HG02759 (cell line): Measurements from ENCODE around the gene RTTN.
A peak's percentile ranks its signal among the peaks of the same experiment; 100 is the strongest.

Experiments
- ATAC-seq: cut with Tn5 transposase; IDR thresholded peaks from one replicate; pipeline ENCODE4 v1.9.1; 2021; ENCODE audit warnings: mild to moderate bottlenecking, moderate library complexity; ENCODE audit not compliant: unreplicated experiment

RTTN gene

DNA sequence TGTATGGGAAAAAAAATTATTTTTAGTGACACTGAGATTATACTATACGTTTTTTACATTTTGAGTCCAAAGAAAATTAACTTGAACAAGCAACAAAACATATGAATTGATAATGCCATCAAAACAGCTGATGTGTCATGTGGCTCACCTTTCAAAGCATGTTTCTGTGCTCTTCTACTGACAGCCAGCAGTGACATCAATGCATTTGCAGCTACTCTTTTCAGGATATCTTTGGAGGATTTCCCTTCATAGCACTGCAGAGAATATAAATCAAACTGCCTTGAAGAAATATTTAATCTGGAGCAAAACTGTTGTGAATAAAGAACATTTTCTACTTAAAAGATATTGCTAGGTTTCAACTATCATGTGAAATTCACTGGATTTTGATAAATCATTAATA is 174.8 kb downstream of the RTTN start:
- no peak for ATAC-seq

DNA sequence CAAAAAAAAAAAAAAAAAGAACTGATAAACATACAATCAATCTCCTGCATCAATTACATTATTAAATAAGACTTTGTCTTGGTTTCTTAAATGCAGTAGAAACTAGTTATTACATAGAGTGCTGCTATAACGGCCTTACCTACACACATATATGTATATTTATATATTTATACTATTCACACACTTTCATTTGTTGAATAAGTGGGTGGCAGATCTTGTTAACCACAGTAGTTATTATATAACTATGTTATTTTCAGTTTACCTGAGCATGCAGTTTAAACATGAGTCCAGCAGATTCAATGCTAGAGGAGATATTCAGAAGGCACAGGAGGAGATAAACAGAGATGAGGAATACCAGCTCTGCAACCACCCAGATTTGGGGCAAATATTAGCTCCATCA is 176.3 kb downstream of the RTTN start:
- peak; percentile 52 for ATAC-seq

DNA sequence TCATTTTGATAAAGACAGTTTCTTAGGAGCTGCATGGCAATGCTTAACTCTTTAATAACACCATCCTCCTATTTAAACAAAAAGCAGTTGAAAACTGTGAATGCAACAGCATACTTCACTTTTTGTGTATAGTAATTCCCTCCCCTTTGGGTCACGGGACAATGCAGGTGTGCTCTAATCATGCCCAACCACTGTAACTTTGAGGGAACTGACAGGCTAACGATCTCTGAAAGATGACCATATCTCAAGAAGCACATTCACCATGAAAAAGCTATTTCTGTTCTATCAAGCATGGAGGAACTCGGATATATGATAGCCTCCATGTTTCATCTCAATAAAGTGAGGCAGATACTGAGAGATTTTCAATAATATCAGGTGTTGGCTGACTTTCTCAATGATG is 176.8 kb downstream of the RTTN start:
- peak; percentile 84 for ATAC-seq

DNA sequence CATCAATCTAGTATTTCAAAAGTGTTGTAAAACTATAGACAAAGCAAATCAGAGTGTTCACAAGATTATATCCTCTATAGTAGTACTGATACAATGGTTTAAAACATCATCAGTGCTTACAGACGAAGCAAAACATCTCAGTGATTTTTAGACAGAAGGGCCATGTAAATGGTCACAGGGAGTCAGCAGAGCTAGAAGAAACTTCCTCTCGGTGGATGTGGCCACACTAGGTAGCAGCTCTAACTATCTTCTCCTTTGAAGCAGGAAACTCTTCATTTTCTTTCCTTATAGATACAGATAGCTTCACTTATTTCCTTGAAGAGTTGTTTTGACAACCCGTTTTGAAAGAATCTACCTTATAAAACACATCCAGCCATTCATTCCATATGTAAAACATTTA is 177.4 kb downstream of the RTTN start:
- ATAC-seq: peak; percentile 47

DNA sequence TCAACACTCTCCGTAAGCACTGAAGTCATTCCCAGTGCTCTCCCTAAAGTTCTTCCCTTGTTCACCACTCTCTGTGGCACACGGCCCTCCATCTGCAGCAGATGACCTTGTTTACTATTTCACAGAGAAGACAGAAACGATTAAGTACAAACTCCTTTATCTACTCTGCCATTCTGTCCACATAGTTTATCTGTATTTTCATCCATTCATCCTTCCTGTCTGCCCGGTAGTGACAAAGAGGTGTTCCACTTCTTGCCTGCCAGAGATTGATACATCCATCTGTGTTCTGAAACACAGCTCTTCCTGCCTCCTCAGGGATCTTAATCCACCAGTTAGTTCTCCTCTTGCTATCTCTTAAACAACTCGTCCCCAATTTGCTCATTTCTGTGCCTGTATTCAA is 179.9 kb downstream of the RTTN start:
- ATAC-seq: no peak

DNA sequence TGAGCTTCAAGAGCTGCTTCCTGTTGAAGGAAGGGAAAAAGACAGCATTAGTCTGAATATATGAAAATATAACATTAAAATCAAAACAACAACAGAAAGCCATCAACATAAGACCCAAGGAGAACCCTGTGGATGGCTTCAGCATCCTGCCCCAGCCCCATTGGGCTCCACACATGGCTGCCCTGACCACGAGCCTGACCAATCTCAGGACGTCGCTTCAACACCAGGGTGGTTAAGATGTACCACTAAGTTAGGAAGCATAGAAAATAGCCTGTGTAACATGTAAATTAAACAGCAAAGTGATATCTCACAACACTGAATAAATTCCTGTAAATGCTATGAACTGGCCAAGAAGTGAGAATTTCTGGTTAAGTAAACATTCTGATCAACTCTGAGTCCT is 180.7 kb downstream of the RTTN start:
- peak; percentile 35 for ATAC-seq

DNA sequence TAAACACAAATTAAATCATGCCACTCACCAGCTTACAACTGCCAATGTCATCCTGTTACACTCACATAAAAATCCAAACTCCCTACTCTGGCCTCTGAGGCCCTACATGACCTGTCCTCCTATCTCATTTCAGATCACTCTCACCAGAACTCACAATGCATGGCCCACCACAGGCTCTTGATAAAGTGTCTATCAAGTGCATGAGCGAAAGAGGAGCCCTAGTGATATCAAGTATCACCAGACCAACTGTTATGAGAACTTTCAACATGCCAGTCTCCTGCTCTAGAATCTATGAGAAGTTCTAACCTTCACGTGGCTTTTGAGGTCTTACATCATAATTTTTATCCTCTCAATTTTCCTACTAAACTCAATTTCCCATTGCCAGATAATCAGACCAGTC is 181.4 kb downstream of the RTTN start:
- no peak for ATAC-seq

DNA sequence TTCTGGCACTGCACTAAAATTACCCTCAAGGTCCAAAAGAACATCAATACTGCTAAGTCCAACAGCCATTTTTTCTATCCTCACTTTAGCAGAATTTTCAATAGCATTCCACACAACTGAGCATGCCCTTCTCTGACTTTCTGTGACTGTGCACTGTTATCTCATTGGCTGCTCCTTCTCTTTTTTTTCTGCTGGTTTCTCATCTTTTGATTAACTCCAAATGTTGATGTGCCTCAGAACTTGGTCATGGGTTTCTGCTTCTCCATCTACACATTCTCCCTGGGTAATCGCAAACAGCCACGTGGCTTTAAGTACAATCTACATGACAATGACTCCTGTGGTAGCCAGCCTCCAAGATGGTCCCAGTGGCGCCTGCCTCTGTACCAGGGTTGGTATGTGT is 182.9 kb downstream of the RTTN start:
- ATAC-seq: no peak

DNA sequence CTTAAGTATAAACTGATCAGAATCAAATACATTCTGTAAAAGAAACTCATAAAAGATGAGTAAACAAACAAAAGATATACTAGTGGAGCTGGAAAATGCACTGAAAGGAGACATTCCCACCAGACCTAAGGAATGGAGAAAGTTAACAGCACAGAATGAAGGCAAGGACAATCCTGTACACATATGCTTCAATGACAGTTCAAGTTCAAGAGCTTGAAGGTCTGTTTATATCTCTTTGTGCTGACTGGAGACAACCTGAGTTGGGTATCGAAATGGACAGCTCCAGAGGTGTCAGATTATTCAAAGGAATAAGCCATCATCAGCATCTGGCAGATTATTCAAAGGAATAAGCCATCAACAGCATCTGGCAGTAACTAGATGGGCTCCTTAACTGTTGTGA is 184.0 kb downstream of the RTTN start:
- no peak for ATAC-seq

DNA sequence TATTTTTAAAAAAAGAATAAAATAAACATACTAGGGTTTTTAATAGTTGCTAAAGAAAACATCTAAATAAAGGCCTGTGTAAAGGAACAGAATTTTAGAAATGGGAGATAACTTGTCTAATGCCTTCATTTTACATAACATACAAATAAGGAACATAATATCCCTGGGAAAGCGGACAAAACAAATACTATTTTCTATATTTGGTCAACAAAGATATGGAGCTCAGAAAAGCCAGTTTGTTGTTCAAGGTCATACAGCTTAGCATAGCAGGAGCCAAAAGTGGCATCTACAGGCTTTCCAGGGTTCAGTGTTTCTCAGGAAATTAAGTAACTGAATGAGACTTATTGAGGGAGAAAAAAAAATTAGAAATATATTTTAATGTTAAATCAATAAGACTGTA is 184.4 kb downstream of the RTTN start:
- no peak for ATAC-seq

DNA sequence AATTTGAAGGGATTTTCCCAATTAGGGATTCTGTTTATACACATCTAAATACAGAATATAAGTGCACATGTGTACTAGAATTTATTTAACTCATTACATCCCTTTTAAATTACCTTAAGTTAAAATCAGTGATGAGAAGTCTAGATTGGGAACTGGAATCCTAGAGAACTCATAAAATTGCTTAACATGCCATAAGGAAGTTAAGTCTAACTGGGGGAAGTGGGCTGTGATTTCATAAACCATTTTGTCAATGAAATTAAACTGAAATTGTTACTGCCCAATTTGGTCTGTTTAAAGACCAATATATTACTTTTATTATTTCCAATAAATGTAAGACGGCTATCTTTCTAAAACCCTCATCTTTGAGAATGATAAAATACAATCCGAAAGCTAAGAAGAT is 185.5 kb downstream of the RTTN start:
- no peak for ATAC-seq

DNA sequence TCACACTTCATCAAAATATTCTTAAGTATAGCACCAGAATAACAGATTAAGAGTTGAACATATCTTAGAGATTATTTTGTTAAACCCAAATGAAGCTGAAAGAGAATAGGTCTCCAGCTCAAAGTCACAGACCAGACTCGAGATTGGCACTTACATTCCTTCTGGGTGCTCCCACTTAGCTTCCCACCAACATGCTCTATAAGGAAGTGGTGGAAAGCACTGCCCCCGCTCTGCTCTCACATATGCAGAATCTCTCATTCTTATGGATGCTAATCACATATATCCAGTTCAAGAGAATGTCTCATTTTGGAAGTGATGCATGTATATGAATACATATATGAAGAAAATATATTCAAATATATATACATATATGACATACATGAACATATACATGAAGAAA is 186.4 kb downstream of the RTTN start:
- no peak for ATAC-seq

DNA sequence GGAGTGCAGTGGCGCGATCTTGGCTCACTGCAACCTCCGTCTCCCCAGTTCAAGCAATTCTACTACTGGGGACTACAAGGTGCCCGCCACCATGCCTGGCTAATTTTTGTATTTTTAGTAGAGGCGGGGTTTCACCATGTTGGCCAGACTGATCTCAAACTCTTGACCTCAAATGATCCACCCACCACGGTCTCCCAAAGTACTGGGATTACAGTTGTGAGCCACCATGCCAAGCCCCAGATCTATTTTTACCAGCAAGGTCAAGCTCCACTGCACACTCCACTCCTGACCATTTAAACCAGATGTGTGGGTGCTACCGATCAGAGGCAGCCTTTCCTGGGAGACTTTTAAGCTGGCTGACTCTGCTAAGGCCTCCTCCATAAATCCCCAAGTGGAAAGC is 190.4 kb downstream of the RTTN start:
- no peak for ATAC-seq

DNA sequence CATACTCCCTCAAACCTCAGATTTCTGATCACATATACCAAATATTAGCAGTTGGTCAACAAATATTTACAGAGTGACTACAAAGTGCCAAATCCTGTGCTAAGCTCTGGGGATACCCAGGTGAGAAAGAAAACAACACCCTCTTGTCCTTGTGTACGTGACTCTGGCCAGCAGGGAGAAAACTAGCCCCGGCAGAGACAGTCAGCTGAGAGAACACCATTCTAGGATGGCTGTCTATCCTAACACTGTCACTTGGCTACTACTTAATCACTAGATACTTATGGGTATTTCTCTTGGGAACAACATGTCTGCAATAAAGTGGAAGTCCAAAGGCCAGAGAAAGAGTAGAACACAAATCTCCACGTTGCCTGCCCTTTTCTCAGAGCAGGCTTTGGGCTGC is 199.9 kb downstream of the RTTN start:
- ATAC-seq: no peak

DNA sequence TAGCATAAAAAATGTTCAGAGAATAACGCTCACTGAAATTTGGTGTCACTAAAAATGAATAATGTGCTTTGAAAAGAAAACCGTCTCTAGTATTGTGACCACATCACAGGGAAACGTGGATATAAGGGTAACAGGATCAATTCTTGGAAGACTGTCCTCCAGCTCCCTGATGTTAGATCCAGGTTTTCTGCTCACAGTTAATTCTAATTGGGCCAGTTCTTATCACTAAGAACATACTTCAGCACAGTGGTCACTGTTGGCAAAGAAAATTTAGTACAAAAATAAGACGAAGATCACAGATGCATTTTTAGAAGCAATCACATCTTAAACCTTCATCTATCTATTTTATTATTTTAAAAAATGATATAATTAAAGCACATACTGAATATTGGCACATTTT is 200.8 kb downstream of the RTTN start:
- ATAC-seq: no peak

DNA sequence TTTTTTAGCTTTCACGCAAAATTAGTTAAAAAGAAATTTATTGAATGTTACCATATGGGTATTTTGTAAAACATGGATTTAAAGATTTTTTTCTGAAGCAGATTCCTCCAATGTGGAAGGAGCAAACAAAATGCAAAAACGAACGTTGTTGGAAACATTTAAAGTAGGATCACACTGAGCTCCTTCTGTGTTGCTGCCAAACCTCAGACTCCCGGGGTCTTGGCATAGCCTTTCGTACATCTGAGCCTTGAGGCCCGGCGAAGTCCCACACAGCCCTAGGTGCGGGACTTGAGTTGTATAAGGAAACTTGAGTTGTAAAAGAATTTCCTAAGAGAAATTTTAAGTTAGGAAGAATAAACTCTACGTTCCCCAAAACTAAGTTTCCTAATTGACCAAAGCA is 205.8 kb downstream of the RTTN start:
- ATAC-seq: no peak

DNA sequence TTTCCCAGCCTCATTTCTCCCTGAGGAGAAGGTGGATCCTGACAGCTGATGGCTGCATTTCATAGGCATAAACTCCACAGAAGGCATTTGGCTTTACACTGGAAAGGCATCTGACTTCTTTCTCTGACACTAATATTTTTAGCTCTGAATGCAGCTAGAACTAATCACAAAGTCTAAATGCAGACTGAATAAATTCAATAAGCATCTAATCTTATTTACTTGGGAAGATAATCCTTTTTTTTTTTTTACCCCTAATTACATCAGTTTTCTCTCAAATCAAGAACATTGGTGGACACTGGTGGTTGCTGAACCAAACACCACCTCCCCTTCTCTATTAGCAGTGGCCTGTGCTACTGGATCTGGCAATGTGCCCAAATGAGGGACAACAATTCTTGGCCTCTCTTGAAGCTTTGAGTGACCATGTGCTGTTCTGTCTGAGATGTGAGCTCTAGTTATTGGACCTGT is 206.9 kb downstream of the RTTN start:
- no peak for ATAC-seq

DNA sequence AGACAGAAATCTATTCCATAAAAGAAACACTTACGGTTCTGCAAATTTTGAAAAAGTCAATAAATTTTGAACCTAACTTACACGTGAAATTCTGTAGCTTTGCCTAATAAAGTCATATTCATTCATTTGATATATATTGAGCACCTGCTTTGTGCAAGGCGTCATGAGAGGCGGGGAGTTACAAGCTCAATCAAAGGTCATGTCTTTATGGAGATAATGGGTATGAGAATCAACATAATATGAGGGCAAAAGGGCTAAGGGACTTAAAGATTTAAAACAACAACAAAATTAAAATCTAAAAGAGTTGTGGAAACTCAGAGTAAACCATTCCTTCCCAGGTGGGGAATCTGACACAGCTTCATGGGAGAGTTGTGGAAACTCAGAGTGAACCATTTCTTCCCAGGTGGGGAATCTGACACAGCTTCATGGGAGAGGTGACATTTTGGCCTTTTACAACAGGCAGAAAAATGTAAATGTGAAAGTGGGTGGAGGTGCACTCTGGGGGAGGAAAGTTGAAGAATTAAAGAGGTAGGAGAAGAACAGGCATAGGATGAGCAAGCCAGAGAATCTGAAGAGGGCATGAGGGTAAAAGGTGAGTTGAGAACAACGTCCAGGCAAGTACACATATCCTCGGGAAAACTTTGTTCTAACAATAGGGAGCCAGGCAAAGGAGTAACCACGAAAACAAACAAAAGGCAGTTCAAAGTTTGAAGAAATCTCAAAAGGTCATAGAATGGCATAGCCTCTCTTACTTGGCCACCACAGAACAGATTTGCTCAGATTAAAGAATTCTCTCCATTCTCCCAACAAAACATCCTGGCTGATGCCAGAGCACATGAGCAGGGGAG is 208.3 kb downstream of the RTTN start:
- ATAC-seq: no peak

DNA sequence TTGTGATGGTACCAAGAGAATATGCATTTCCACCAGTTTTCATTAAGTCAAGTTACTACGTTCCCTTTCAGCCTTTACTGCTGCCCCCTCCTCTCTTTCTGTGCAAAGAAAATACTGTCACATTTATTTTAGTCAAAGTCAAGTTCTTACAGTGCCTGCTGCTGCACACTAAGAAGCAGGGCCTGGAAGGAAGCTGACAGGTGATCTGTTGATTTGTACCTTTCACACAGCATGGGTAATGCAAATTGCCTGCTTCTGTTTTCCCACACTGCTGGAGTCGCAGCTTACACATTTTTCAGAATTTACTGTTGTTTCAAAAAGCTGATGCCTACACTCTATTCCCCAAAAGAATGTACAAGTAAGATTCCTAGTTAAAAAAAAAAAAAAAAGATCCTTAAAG is 209.1 kb downstream of the RTTN start:
- ATAC-seq: no peak

DNA sequence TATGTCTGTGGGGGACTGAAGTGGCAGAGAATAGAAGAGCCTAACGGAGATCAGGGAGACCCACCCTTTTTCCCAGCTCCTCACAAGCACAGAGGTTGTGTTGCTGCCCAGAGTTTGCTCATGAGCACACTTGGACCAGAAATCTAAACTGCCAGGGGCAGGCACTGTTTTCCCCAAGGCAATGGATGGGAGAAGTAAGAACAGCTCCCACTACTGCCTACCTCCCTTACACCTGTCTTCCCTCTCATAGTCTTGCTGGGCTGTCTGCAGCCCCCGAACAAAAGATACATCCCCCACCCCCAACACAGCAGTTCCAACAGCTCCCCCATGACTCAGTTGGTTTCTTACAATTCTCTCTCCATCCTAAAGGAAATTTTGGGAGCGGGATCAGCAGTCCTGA is 209.7 kb downstream of the RTTN start:
- no peak for ATAC-seq

DNA sequence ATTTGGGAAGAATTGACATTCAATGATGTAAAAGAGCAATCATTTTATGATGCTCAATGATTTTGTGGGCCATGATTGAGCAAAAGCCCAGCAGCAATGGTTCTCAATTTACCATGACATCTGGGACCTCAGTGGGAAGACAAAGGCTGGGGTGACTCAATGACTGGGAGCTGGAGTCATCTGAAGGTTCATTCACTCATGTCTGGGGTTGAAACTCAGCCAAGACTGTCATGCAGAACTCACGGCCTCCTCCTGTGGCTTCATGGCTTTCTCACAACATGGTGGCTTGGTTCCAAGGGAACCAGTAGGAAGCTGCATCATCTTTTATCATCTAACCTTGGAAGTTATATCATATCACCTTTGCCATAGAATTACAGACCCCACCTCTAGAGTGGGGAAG is 212.7 kb downstream of the RTTN start:
- ATAC-seq: no peak

DNA sequence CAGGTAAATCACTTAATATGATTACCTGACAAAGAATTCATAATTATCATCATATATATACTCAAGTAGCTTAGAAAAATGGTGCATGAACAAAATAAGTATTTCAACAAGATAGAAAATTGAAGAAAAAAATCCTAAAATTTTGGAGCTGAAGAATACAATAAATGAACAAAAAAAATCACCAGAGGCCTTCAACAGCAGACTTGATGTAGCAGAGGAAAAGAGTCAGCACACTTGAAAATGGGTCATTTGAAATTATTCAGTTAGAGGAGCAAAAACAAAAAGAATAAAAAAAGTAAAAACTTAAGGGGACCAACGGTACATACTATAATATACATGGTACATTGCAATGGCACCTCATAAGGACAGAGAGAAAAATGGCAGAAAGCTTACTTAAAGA is 217.6 kb downstream of the RTTN start:
- ATAC-seq: no peak

DNA sequence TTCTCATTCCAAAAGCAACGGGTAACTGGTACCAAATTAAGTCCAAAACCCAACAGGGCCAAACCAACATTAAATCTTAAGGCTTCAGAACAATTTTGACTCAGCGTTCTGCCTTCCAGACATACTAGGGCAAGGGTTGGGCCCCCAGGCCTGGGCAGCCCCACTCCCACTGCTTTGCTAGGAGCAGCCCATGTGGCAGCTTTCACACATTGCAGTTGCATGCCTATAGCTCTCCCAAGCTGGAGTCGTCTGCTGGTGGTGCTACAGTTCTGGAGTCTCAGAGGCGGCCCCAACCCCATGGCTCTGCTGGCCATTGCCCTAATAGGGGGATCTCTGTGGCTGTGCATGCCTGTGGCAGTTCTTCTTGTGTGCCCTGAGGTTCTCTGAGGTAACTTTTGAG is 220.2 kb downstream of the RTTN start:
- ATAC-seq: no peak
